Transverse colon (tissue), 4 donors: ENCODE data around the gene HIP1. TPM values are rescaled to one million over a fixed set of nuclear protein-coding genes. Genes with fewer than 3 reads are reported as not detected.
"Not testable (repeated sequence)": the region's sequence is repeated elsewhere in the genome, so short reads cannot be mapped to it uniquely, and the experiment has no call there.

Experiments used
- DNase-seq: peaks from one replicate; pipeline ENCODE4 v3.0.0-alpha.2; 2019
- H3K27ac ChIP-seq, 4 donors: fragments of 200-600 bp; sonication (generic); 2 replicates each; pipeline ENCODE4 v1.5.1; 2016 to 2018; ENCODE audit warnings: inconsistent platforms in 4 of 4
- H3K27me3 ChIP-seq: fragments of 200-600 bp; sonication (generic); 2 replicates; pipeline ENCODE4 v1.5.1; 2017; ENCODE audit warnings: inconsistent platforms
- H3K36me3 ChIP-seq, 4 donors: fragments of 200-600 bp; sonication (generic); 2 replicates each; pipeline ENCODE4 v1.5.1; 2017 to 2019; ENCODE audit warnings: inconsistent platforms in 4 of 4
- H3K4me1 ChIP-seq, 4 donors: fragments of 200-600 bp; sonication (generic); 2 replicates each; pipeline ENCODE4 v1.5.1; 2017 to 2020; ENCODE audit warnings: inconsistent platforms in 4 of 4
- H3K4me3 ChIP-seq, 4 donors: fragments of 200-600 bp; sonication (generic); 1 replicate in 1 of 4; 2 replicates in 3 of 4; pipeline versions ENCODE4 v1.5.1 to v1.6.1; 2017 to 2019; ENCODE audit warnings: inconsistent platforms in 4 of 4
- H3K9me3 ChIP-seq, 2 donors: fragments of 200-600 bp; sonication (generic); 2 replicates each; pipeline ENCODE4 v1.5.1; 2017 to 2019; ENCODE audit warnings: inconsistent platforms in 2 of 2
- EP300 ChIP-seq: sonication (generic); formaldehyde crosslinking; IDR thresholded peaks from one replicate; pipeline ENCODE4 v1.6.1; 2017; ENCODE audit warnings: antibody characterized with exemption, low read depth
- POLR2A ChIP-seq: fragments of 450-650 bp; IDR thresholded peaks from one replicate; pipeline ENCODE4 v1.6.1; 2016; ENCODE audit warnings: antibody characterized with exemption, mild to moderate bottlenecking, moderate library complexity
- POLR2AphosphoS5 ChIP-seq, 3 donors: sonication (generic); formaldehyde crosslinking; IDR thresholded peaks; one replicate each; pipeline ENCODE4 v1.6.1; 2016; ENCODE audit warnings: antibody characterized with exemption in 3 of 3
- WGBS, 2 donors: methylation state at CpG; one replicate each; pipeline ENCODE4 v1.1.5; 2018; ENCODE audit warnings: low coverage in 1 of 2; 5-methylcytosine and 5-hydroxymethylcytosine counted together
- in situ Hi-C, 4 donors: fragments of 200-750 bp; cut with MboI; loops; one replicate each; pipeline versions ENCODE4 v1.15.0 to v1.15.1; 2017; ENCODE audit warnings: low sequenced_read_pairs in 3 of 4, low pct_ligation_motif_present in 1 of 4, low pct_unique_long_range_greater_than_20kb in 1 of 4
- intact Hi-C: fragments of 100-400 bp; cut with DNase I; formaldehyde crosslinking; loops from one replicate; pipeline ENCODE4 v1.15.1; 2023; ENCODE audit warnings: low total_unique reads
- total RNA-seq, 4 donors: library from RNA; depleted of rRNA; stranded (reverse); fragments of >200 nt; gene quantifications; one replicate each; pipeline ENCODE4 v1.1.0, GENCODE V29; 2016
- TF ChIP-seq, protein P1 (sequence below), 5 experiments: fragments of 200-600 bp in 3 of 5; fragments of 450-650 bp in 2 of 5; sonication (generic) in 3 of 5; IDR thresholded peaks; 1 replicate in 2 of 5; 2 replicates in 3 of 5; pipeline ENCODE4 v1.5.1; 2016 to 2017; ENCODE audit warnings: antibody characterized with exemption in 5 of 5, inconsistent platforms in 3 of 5, mild to moderate bottlenecking in 2 of 5, moderate library complexity in 1 of 5

The HIP1 gene
- total RNA-seq, 4 donors from 2014 or later, result 3.7 to 20.1 (median 4.7) TPM

DNA sequence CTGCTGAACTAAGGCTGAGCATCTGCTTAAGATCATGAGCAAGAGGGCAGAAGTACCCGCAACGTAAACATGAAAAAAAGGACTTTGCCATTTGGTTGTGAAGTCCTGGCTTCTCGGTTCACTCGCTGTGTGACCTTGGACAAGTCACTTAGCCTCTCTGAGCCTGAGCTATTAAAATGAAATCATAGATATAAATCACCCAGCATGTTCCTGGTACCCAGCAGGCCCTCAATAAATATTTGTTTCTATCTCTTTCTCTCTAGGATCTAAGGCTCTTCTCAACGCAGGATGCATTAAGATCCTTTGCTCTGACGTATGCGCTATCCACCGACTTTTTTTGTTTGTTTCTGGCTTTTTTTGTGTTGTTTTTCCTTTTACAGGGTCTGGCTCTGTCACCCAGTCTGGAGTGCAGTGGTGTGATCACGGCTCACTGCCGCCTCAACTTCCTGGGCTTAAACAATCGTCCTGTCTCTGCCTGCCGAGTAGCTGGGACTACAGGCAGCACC is 6.7 kb downstream of the HIP1 start:
- 87 to 90% methylated on average over 5 to 12 of the region's 12 CpGs for WGBS, 2 donors

DNA sequence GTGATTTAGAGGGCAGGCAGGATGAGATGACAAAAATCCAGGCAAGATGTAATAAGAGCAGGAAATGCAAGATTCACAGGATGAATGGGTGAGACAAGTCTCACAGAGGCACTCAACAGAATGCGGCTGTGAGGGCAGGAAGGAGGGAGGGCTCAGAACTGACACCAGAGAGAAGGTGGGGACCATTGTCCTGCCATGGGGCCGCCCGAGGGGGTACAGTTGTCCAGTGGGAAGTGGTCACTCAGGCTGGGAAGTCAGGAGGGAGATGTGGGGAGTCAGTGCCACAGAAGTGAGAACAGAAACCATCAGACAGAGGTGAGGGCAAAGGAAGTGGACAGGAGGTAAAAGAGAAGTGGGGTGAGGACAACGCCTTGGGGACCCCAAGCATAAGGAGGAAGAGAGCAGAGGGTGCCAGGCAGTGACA is 8.9 kb downstream of the HIP1 start:
- 59 to 76% methylated on average over 4 of the region's 4 CpGs for WGBS, 2 donors
- DNase-seq, result no peak
- intact Hi-C loops, result no loop called here

More for the DNA sequence above, 6.7 kb downstream of the HIP1 start:
- Histone ChIP-seq H3K4me1 (peaks cover 0 to 16% (median 13%) of the 10 kb centered on the region in 4 donors), H3K27ac (no peak overlapping the region), H3K4me3 (no peak overlapping the region), H3K9me3 (no peaks in the 10 kb centered on the region), H3K27me3 (no peaks in the 10 kb centered on the region), H3K36me3 (no peaks in the 10 kb centered on the region)
- intact Hi-C loops (no loop called here), in situ Hi-C loops (no loop called here)
- TF ChIP-seq POLR2AphosphoS5 (IDR thresholded peaks at IDR 0.05), result no peak
- TF ChIP-seq, protein P1, sequence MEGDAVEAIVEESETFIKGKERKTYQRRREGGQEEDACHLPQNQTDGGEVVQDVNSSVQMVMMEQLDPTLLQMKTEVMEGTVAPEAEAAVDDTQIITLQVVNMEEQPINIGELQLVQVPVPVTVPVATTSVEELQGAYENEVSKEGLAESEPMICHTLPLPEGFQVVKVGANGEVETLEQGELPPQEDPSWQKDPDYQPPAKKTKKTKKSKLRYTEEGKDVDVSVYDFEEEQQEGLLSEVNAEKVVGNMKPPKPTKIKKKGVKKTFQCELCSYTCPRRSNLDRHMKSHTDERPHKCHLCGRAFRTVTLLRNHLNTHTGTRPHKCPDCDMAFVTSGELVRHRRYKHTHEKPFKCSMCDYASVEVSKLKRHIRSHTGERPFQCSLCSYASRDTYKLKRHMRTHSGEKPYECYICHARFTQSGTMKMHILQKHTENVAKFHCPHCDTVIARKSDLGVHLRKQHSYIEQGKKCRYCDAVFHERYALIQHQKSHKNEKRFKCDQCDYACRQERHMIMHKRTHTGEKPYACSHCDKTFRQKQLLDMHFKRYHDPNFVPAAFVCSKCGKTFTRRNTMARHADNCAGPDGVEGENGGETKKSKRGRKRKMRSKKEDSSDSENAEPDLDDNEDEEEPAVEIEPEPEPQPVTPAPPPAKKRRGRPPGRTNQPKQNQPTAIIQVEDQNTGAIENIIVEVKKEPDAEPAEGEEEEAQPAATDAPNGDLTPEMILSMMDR (IDR thresholded peaks at IDR 0.05), result no peak
- no peak for TF ChIP-seq EP300
- no peak for TF ChIP-seq POLR2A
- no peak for DNase-seq

DNA sequence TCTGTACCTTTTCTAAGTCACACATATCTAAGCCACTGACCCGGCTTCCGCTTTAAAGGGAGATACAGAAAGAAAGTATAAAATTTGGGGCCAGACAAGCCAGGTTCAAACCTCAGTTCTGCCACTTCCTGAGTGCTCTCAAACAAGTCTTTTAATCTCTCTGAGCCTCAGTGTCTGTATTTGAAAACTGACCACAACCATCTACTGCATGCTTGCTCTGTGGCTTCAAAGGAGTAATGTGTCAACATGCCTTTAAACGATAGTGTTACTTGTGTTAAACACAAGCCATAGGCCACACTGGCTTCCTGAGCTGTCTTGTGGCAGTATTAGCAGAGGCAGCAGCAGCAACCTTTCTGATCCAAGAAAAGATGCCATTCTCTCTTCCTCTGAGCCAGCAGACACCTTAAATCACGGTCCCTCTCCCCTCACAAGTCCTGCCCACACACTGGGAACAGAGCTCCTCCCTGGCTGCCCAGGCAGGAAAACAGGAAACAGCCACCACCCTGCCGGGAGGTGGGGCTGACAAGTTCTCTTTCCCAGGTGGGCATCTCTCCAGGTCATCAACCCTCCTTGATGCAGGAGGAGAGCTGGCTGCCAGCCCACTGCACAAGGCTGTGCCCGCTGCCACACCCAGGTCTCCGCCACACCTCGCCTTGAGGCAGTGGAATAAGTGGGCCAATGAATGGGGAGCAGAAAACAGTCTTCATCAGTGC is 10.7 kb downstream of the HIP1 start:
- no peak for TF ChIP-seq EP300
- peak; percentile 10 to 51 (median 27) for TF ChIP-seq POLR2AphosphoS5 (IDR thresholded peaks at IDR 0.05)
- TF ChIP-seq, protein P1 (IDR thresholded peaks at IDR 0.05), result no peak
- Histone ChIP-seq H3K4me1 (peaks cover 0 to 26% (median 15%) of the 10 kb centered on the region in 4 donors), H3K9me3 (no peaks in the 10 kb centered on the region), H3K36me3 (no peaks in the 10 kb centered on the region), H3K27me3 (no peaks in the 10 kb centered on the region), H3K4me3 (no peak overlapping the region), H3K27ac (peak overlapping the region; percentile 42 to 63 (median 46))
- WGBS, 2 donors, result 42 to 64% methylated on average over 3 to 8 of the region's 8 CpGs
- peak; percentile 91 for DNase-seq
- intact Hi-C loops, result no loop called here
- in situ Hi-C loops, result no loop called here

More for the DNA sequence above, 8.9 kb downstream of the HIP1 start:
- Histone ChIP-seq H3K36me3 (no peaks in the 10 kb centered on the region), H3K27ac (no peak overlapping the region), H3K4me3 (no peak overlapping the region), H3K27me3 (no peaks in the 10 kb centered on the region), H3K9me3 (no peaks in the 10 kb centered on the region), H3K4me1 (peaks cover 0 to 26% (median 15%) of the 10 kb centered on the region in 4 donors)
- TF ChIP-seq EP300 (no peak), POLR2AphosphoS5 (IDR thresholded peaks at IDR 0.05) (no peak), POLR2A (no peak)
- TF ChIP-seq, protein P1 (IDR thresholded peaks at IDR 0.05), result no peak
- in situ Hi-C loops, result no loop called here

- in situ Hi-C loops, intact Hi-C loops: not testable (repeated sequence)
Measured at GRCh38 chr7:75727351-75727750, 11.4 kb downstream of the HIP1 start.

More at GRCh38 chr7:75727351-75727750, 11.4 kb downstream of the HIP1 start:
- not testable (repeated sequence) for DNase-seq, H3K4me3 ChIP-seq, H3K27me3 ChIP-seq, H3K9me3 ChIP-seq, H3K36me3 ChIP-seq
- H3K27ac ChIP-seq, result peak overlapping the region in 3 of 4 donors; percentile 45 to 63 (median 46)
- peaks cover 0 to 26% (median 15%) of the 10 kb centered on the region in 4 donors for H3K4me1 ChIP-seq
- WGBS, 2 donors, result 81 to 88% methylated on average over 3 to 6 of the region's 6 CpGs
